HG03378 (cell line): ENCODE data around the gene SLC38A7.
A peak's percentile ranks its signal among the peaks of the same experiment; 100 is the strongest.
"Not testable (repeated sequence)": the region's sequence is repeated elsewhere in the genome, so short reads cannot be mapped to it uniquely, and the experiment has no call there.

Experiments
- ATAC-seq: cut with Tn5 transposase; IDR thresholded peaks from one replicate; pipeline ENCODE4 v1.9.1; 2021; ENCODE audit warnings: mild to moderate bottlenecking, moderate library complexity; ENCODE audit not compliant: unreplicated experiment

SLC38A7 gene

DNA sequence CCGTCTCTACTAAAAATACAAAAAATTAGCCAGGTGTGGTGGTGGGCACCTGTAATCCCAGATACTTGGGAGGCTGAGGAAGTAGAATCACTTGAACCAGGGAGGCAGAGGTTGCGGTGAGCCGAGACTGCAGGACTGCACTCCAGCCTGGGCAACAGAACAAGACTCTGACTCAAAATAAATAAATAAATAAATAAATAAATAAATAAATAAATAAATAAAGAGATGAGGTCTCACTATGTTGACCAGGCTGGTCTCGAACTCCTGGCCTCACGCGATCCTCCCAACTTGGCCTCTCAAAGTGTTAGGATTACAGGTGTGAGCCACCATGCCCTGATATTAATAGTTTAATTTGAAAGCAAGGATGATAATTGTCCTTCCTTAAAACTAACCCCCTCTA lies 47.5 kb downstream of the SLC38A7 start:
- ATAC-seq: not testable (repeated sequence)

DNA sequence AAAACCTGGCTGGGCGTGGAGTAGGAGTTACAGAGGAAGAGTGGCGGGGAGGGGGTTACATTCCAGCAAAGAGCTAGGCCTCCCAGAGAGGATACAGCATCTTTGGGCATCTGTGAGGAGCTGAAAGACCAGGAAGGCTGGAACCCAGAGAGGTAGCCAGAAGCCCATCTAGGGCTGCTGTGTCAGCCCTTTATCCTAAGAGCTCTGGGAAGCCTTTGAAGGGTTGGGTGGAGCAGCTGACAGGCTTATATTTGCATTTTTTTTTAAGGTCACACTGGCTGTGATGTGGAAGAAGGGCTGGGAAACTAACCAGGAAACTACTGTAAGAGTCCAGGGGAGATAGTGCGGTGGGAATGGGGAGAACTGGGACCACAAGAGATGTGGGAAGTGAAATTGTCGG lies 48.1 kb downstream of the SLC38A7 start:
- ATAC-seq: no peak

DNA sequence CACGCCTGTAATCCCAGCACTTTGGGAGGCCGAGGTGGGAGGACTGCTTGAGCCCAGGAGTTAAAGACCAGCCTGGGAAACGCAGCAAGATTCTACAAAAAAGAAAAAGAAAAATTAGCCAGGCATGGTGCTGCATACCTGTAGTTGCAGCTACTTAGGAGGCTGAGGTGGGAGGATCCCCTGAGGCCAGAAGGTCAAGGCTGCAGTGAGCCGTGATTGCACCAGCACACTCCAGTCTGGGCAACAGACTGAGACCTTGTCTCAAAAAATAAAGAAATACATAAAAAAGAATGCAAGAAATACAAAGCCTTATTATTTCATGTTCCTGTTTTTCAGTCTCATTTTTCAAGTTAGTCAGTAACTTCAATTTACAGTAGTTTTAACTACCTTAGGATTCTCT lies 49.1 kb downstream of the SLC38A7 start:
- no peak for ATAC-seq

DNA sequence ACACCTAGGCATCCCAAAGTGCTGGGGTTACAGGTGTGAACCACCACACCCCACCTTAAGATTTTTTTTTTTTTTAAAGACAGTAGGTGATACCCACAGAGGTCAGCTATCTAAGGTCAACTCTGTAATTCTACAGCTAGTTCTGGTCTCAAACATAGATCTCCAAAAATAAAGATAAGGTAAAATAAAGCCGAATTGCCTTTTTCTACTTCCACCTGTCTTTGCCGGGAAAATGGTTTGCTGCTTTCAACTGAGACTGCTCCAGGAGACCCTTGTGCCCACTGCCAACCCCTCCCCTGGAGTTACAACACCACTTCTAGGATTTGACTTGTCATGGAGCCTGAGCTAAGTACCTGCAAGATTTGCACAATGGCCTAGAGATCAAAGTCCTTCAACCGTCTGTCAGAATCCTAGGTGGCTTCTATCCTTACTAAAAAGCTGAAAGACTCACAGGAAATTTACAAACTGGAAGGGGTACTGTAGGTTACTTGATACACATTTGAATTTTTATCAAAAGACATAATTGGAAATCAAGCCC lies 50.2 kb downstream of the SLC38A7 start:
- no peak for ATAC-seq

DNA sequence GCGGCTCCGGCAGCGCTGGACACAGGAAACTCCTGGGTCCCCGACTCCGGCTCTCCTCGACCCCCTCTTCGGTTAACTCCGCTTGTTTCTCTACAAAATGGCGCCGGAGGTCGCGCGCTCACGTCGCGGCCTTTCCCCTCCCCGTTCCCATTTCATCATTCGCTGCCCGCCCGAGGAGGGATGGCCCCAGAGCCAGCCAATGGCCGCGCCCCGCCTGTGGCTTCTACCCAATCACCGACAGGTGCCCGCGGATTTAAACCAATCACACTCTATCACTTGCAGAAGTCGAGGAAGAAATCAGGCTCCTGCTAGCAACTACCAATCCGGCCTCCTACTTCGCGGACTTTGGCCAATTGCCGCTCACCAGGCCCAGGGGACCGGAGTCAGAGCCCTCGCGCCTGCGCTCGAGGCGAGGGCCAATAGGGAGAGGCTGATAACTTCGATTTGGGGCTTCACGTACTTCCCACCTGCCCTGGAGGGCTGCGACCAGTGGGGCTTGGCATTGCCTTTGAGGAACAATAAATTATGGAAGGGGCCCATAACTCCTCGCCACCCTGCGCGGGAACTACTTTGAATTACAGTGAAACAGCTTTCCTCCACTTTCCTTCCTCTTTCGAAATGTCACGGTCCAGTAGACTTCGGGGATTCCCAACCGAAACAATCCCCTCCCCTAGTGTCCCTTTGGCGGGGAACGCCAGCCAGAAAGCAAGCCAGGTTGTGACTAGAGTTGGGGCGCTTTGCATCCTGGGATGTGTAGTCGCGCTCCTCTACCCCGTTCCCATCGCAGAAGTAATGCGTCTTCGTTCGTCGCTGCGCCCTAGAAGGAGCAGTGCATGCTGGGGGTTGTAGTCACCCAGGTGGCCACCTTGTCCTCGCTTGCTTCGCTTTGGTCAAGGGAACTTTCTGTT lies 54.6 kb downstream of the SLC38A7 start, which contains the start of gene CNOT1:
Gene CNOT1 (minus strand): TSS at position 94 of the 908 bp plus-strand sequence. CDS start 30,489 bp downstream, outside the sequence.
- peak; percentile 93 for ATAC-seq

DNA sequence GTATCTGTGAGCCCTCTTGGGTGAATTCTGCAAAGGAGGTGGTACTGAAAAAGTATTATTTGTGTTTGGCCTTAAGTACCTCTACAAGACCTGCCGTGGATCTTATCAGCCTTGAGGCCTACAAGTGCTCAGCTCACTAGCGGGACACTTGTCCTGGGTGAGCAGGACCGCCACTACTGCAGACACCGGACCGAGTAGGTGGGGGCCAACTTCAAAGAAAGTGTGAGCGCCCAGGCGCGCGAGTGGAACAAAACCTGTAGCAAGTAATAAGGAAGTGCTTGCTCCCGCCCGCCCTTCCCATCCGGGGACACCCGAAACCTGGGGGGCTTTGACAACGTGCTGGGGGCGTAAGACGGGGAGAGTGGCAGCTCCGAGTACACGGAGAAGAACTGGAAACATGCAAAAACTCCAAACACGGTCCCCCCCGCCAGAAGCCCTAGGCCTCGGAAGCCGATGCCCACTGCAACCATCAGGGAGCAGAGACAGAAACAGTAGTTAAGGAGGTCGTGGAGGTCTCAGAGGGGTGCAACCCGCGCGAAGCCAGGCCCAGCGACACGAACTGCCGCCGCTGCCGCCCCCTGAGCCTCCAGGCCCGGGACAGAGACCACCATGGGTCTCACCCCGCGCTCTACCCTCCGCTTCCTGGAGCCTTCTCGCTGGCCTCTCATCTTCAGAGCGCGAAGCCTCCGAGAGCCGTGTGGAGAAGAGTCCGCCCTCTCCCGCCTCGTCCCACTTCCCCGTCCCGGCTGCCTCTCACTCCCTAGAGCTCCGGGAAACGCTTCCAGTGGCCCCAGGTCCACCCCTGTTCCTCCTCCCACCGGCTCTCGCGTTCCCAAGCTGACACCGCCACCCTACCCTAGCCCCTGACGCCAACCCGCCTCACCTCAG lies 55.5 kb downstream of the SLC38A7 start:
- ATAC-seq: no peak

DNA sequence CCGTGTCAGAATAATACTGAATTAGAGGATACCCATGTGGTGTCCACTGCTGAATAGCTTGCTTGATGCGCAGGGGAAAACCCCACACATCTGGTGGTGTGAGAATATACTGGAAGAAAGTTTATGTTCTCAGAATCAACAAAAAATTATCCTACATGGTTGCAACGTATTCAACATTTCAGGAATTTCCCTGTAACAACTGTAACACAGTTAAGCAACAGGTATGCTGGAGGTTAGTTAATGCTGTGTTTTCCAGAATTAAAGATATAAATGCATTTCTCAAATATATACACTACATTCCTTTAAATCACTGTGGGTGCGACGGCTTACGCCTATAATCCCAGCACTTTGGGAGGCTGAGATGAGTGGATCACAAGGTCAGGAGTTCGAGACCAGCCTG lies 60.4 kb downstream of the SLC38A7 start:
- no peak for ATAC-seq

DNA sequence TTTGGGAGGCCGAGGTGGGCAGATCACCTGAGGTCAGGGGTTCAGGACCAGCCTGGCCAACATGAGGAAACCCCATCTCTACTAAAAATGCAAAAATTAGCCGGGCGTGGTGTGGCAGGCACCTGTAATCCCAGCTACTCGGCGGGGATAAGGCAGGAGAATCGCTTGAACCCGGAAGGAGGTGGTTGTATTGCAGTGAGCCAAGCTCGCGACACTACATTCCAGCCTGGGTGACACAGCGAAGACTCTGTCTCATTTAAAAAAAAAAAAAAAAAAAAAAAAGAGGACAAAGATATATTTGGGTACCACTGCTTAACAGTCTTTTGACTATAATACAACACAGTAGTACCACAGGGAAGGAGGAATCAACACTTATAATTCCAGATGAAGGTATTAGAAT lies 64.2 kb downstream of the SLC38A7 start:
- no peak for ATAC-seq

DNA sequence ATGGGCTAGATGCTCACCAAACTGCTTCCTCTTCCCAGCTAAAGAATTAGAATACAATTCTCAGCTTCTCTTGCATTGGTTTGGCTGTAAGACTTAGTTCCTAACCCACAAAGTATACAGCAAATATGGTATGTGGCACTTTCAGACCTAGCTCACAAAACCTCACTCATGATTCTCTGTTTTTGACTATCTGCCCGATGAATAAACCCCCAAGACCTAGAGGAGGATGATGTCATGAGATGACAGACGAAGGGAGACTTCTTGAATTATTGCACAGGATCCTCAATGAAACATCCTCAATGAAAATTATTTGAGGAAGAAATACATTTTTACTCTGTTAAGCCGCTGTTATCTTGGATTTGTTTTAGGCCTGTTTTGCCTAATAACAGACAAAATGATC lies 69.3 kb downstream of the SLC38A7 start:
- no peak for ATAC-seq
